Activated CD4-positive, alpha-beta T cell treated with anti-CD3 and anti-CD28 coated beads, Interleukin-2, amount 50 U/mL, for 1 hour (primary cell): ENCODE measurements around the gene ST14.
"Not testable (repeated sequence)": the region's sequence is repeated elsewhere in the genome, so short reads cannot be mapped to it uniquely, and the experiment has no call there.

Experiments used
- DNase-seq: peaks from one replicate; pipeline ENCODE4 v3.0.0-alpha.2; 2020

Gene ST14

GRCh38 chr11:130243816-130244215, 84.2 kb downstream of the ST14 start:
- no peak for DNase-seq

- DNase-seq: no peak
Measured at GRCh38 chr11:130244848-130245247, 85.3 kb downstream of the ST14 start.

- not testable (repeated sequence) for DNase-seq
Measured at GRCh38 chr11:130245375-130245774, 85.8 kb downstream of the ST14 start.

GRCh38 chr11:130246270-130246669, 86.7 kb downstream of the ST14 start:
- no peak for DNase-seq

GRCh38 chr11:130246738-130247137, 87.2 kb downstream of the ST14 start:
- DNase-seq: no peak

- DNase-seq: no peak
Measured at GRCh38 chr11:130247319-130247718, 87.7 kb downstream of the ST14 start.

- DNase-seq: no peak
Measured at GRCh38 chr11:130249371-130249770, 89.8 kb downstream of the ST14 start.

- not testable (repeated sequence) for DNase-seq
Measured at GRCh38 chr11:130249929-130250328, 90.3 kb downstream of the ST14 start.

GRCh38 chr11:130251763-130252162, 92.2 kb downstream of the ST14 start:
- not testable (repeated sequence) for DNase-seq
